Brain pericyte (primary cell): ENCODE measurements around the gene NUDT3.
"Not testable (repeated sequence)": the region's sequence is repeated elsewhere in the genome, so short reads cannot be mapped to it uniquely, and the experiment has no call there.

Experiments
- DNase-seq: peaks from one replicate; pipeline ENCODE4 v3.0.0-alpha.2; 2012; ENCODE audit warnings: low read depth, low spot score

The NUDT3 gene

DNA sequence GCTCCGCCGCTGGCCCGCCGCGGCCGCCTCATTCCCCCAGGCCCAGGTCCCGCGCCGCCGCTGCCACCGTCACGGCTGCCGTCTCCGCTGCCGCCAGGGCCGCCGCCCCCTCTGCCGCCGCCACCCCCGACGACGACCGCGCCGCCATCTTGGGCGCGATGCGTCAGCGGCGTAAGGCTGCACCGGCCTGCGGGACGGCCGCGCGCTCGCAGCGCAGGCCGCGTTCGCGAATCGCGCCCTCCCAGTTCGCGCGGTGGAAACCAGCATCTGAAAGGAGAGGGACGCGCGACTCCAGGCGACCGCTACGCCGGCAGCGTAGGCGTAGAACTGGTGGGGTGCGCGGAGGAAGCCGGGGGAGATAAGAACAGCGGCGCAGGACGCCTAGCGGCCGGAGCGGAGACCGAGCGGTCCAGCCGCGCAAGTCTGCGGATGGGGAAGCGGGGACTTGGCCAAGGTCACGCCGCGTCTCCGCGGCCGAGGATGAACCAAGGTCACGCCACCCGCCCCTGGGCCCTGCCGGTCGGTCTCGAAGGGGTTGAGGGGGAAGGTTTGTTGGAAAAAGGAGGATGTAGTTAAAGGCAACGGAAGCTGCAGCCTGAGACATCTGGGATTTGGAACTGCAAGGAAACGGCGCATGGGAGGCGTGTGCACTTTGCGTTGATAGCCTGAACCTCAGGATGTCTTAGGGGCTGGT lies at the start of gene NUDT3:
TSS of gene NUDT3 (minus strand) at position 173 of the 694 bp plus-strand sequence. CDS start 307 bp downstream, outside the sequence.
- peak; percentile 92 for DNase-seq

GRCh38 chr6:34441526-34441925 lies 49.1 kb upstream of the NUDT3 start:
- no peak for DNase-seq

DNA sequence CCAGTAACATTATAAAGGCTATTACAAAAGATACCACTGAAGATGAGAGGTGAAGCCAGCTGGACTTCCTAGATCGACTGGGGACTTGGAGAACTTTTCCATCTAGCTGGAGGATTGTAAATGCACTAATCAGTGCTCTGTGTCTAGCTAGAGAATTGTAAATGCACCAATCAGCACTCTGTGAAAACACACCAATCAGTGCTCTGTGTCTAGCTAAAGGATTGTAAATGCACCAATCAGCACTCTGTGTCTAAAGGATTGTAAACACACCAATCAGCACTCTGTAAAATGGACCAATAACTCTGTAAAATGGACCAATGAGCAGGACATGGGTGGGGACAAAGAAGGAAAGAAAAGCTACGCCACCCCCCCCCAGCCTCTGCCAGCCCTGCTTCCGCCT lies 47.0 kb upstream of the NUDT3 start:
- no peak for DNase-seq

GRCh38 chr6:34438705-34439104 lies 46.2 kb upstream of the NUDT3 start:
- DNase-seq = no peak

DNA sequence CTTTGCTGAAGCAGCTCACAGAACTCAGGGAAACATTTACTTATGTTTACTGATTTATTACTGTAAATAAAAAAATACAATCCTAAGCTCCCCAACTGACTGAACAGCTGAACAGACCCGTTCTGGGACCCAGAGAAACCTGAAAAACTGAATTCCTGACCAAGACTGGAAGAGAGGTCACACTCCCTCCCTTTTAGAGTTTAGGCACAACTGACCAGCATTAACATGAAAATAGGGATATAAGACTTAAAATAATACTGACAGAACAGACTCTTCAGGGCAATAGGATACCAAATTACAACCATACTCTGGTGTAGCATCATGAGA lies 45.1 kb upstream of the NUDT3 start:
- no peak for DNase-seq

DNA sequence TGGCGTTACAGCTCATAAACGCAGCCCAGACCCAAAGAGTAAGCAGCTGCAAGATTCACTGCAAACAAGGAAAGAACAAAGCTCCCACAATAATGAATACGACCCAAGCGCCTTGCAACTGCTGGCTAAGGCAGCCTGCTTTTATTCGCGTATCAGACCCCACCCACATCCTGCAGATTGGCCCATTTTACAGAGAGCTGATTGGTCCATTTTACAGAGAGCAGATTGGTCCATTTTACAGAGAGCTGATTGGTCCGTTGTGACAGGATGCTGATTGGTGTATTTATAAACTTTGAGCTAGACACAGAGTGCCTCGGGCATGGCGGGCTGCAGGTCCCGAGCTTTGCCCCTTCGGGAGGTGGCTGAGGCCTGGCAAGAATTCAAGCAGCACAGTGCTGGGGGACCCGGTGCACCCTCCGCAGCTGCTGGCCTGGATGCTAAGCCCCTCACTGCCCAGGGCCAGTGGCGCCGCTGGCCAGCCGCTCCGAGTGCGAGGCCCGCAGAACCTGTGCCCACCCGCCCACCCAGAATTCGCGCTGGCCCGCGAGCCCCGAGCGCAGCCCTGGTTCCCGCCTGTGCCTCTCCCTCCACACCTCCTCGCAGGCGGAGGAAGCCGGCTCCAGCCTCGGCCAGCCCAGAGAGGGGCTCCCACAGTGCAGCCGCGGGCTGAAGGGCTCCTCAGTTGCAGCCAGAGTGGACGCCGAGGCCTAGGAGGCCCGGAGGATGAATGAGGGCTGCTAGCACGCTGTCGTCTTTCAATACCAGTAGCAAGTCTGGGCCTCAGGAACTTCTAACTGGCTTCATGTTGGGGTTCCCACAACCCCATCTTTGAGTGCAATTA lies 44.6 kb upstream of the NUDT3 start:
- DNase-seq = no peak

- no peak for DNase-seq
Measured at GRCh38 chr6:34435916-34436315, 43.4 kb upstream of the NUDT3 start.

- DNase-seq = peak; percentile 86
Measured at GRCh38 chr6:34425498-34426410, 33.3 kb upstream of the NUDT3 start, which contains the start of gene RPS10. Gene RPS10 (minus strand): TSS chr6:34426069. CDS start chr6:34425221, 848 bp downstream.

DNA sequence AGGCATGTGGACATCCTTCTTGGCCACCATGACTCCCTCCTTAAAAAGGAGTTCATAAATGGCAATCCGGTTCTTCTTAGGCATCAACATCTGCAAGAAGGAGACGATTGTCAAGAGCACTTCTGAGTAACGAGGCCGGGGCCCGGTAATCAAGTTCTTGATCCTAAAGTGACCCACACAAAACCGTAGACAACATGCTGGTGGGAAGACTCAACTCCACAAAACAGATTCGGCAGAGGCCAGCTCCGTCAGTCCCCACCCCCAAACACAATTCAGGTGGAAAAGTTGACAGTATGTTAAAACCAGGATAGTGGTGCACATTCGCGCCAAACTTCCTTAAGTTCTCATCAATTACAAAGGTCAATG lies 32.6 kb upstream of the NUDT3 start:
- no peak for DNase-seq

GRCh38 chr6:34424200-34425131 lies 32.0 kb upstream of the NUDT3 start:
- DNase-seq = no peak

GRCh38 chr6:34423254-34423653 lies 30.8 kb upstream of the NUDT3 start:
- DNase-seq = no peak

GRCh38 chr6:34418367-34418766 lies 25.9 kb upstream of the NUDT3 start:
- DNase-seq = no peak

GRCh38 chr6:34416877-34417371 lies 24.5 kb upstream of the NUDT3 start:
- DNase-seq = no peak

GRCh38 chr6:34414999-34415858 lies 22.8 kb upstream of the NUDT3 start:
- DNase-seq = no peak

- no peak for DNase-seq
Measured at GRCh38 chr6:34412643-34413214, 20.3 kb upstream of the NUDT3 start.

DNA sequence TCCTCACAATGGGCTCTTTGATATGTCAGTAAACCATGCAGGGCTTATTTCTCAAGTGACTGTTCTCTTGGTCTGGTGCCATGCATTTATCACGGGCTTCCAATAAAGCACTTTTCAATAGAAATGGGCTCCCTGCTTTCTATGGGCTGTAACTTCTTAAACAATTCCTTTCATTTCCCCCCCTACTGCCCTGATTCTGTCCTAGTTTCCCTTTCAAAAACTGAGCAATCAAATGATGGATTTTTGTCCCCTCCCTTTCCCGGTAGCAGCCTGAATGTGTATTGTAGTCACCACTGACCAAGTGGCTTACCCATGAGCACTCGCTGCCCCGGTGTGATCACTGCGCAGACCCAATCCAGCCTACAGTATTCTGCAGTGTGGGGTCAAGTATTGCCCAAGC lies 19.5 kb upstream of the NUDT3 start:
- no peak for DNase-seq

DNA sequence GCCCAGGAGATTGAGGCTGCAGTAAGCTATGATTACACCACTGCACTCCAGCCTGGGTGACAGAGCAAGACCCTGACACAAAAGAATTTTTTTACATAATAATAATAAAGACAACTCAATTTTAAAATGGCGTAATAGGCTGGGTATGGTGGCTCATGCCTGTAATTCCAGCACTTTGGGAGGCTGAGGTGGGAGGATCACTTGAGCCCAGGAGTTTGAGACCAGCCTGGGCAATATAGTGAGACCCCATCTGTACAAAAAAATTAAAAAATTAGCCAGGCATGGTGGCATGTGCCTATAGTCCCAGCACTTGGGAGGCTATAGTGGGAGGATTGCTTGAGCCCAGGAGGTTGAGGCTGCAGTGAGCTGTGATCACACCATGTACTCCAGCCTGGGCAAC lies 15.4 kb upstream of the NUDT3 start:
- DNase-seq = not testable (repeated sequence)

- DNase-seq = no peak
Measured at GRCh38 chr6:34396518-34396917, 4.0 kb upstream of the NUDT3 start.

- DNase-seq = no peak
Measured at GRCh38 chr6:34393966-34394305, 1.5 kb upstream of the NUDT3 start.
